GM06990 (cell line): ENCODE data around the gene HAO2.

Experiments used
- DNase-seq: peaks from one replicate; pipeline ENCODE4 v3.0.0-alpha.2; 2011; ENCODE audit not compliant: insufficient read length; ENCODE audit errors: extremely low read depth
- H3K27me3 ChIP-seq: replicated peaks from 2 replicates; pipeline ENCODE4 v1.6.0; 2011; ENCODE audit warnings: low read length; ENCODE audit not compliant: control insufficient read depth, insufficient read depth
- H3K36me3 ChIP-seq: 2 replicates; pipeline ENCODE4 v1.5.1; 2011; ENCODE audit warnings: low read length; ENCODE audit not compliant: control insufficient read depth, insufficient read depth
- H3K4me3 ChIP-seq: replicated peaks from 2 replicates; pipeline ENCODE4 v1.5.1; 2011; ENCODE audit warnings: low read depth, mild to moderate bottlenecking, control low read depth, low read length
- TF ChIP-seq, protein P1 (sequence below): IDR thresholded peaks from 2 replicates; pipeline ENCODE4 v1.5.1; 2011; ENCODE audit warnings: low read length, control low read depth, mild to moderate bottlenecking, inconsistent platforms; ENCODE audit not compliant: insufficient read depth, poor library complexity, severe bottlenecking

Gene HAO2

DNA sequence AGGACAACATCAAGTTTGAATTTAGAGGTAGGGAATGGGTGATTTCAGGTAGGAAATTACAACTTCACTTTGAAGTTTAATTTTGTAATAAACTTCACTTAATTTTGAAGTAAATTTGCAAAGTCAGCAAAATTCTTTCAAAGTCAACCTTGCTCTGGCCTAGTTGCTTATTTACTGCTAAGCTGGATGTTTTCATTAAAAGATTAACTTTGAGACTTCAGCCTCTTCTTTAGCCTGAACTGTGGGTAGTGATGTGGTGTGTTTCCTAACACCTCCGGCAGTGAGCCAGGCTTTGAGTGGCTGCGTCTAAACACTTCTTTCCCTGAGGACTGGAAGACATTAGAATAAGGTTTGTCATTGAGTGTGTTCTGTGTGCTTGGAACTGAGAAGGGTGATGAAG lies at the start of gene HAO2:
Gene HAO2, plus strand, starts transcription at position 232 of the 400 bp plus-strand sequence. CDS start 12,301 bp downstream, outside the sequence.
- TF ChIP-seq, protein P1, sequence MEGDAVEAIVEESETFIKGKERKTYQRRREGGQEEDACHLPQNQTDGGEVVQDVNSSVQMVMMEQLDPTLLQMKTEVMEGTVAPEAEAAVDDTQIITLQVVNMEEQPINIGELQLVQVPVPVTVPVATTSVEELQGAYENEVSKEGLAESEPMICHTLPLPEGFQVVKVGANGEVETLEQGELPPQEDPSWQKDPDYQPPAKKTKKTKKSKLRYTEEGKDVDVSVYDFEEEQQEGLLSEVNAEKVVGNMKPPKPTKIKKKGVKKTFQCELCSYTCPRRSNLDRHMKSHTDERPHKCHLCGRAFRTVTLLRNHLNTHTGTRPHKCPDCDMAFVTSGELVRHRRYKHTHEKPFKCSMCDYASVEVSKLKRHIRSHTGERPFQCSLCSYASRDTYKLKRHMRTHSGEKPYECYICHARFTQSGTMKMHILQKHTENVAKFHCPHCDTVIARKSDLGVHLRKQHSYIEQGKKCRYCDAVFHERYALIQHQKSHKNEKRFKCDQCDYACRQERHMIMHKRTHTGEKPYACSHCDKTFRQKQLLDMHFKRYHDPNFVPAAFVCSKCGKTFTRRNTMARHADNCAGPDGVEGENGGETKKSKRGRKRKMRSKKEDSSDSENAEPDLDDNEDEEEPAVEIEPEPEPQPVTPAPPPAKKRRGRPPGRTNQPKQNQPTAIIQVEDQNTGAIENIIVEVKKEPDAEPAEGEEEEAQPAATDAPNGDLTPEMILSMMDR: no peak

DNA sequence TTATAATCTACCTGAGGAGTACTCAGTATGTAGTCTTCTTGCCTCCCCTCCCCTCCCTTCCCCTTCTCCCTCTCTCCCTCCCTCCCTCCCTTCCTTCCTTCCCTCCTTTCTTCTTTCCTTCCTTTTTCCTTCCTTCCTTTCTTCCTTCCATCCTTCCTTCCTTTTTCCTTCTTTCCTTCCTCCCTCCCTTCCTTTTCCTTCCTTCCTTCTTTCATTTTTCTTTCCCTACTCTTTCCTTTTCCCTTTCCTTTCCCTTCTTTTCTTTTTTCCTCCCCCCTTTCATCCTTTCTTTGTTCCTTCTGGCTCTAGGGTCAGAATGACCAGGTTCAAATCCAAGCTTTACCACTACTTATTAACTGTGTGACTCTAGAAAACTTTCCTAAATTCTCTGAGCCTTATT lies 48.5 kb upstream of the HAO2 start:
- Histone ChIP-seq H3K27me3 (no peaks in the 10 kb centered on the region), H3K36me3 (no peaks in the 10 kb centered on the region), H3K4me3 (no peak overlapping the region)
- TF ChIP-seq, protein P1: no peak
- no peak for DNase-seq

More for the DNA sequence above, at the start of gene HAO2:
- H3K4me3 ChIP-seq: no peak within 1 kb of the TSS
- no peaks in the 10 kb centered on the region for H3K36me3 ChIP-seq
- no peaks in the 10 kb centered on the region for H3K27me3 ChIP-seq
- DNase-seq: no peak

DNA sequence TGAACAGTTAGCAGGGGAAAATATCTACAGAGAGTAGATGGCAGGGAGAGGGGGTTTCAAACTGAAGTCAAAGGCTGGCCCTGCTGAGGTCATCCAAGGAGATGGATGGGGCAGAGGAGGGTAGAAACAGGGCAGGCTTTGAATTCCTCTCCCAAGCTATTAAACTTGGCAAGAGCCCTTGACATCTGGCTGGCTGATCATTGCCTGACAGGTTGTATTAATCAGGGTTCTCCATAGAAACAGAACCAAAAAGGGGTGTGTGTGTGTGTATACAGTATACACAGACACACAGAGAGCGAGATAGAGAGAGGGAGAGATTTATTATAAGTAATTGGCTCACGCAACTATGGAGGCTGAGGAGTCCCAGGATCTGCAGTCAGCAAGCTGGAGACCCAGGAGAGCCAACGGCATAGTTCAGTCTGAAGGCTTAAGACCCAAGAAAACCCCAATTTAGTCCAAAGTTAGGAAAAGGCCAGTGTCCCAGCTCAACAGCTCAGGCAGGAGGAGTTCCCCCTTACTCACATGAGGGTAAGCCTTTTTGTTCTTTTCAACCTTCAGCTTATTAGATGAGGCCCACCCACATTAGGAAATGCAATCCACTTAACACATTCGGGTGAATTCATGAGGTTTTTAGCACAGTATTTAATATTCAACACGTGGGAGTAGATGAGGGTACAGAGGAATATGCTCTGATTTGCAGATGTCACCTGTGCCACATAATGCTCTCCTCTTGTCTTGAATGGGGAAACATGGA lies 46.7 kb upstream of the HAO2 start:
- Histone ChIP-seq H3K27me3 (no peaks in the 10 kb centered on the region), H3K4me3 (no peak overlapping the region), H3K36me3 (no peaks in the 10 kb centered on the region)
- no peak for DNase-seq
- TF ChIP-seq, protein P1: no peak

DNA sequence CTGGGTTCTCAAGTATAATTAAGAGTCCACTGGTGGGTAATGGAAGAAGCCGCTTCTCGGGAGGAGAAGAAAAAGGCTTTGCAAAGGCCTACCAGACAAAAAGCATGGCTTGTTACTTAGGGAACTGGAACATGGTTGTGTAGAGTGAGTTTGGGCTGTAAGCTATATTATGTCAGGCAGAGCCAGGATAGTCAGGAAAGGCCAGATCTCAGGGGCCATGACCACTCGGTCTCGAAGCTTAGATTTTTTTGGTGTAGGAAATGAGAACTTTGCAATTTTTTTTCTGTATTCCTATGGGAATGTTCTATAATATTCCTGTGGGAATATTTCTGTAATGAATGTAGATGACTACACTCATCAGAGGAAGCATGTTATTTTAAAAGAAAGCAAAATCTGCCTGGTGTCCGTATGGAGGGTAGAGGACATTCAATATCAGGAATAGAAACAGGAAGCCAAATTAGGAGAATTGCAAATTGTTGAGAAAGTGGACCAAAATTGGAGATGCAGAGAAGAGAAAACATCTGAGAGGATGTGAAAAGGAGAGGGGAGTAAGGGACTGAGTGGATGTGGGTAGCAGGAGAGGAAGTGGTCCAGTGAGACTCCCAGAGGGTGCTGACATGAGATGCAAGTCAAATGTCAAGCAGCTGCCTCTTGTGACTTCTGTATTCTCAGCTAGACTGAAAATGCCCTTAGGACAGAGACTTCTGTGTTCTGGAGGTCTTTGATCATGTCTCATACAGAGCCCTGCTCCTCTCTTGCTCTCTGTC lies 45.2 kb upstream of the HAO2 start:
- H3K4me3 ChIP-seq: no peak overlapping the region
- DNase-seq: peak; percentile 33
- H3K27me3 ChIP-seq: no peaks in the 10 kb centered on the region
- TF ChIP-seq, protein P1: no peak
- no peaks in the 10 kb centered on the region for H3K36me3 ChIP-seq

DNA sequence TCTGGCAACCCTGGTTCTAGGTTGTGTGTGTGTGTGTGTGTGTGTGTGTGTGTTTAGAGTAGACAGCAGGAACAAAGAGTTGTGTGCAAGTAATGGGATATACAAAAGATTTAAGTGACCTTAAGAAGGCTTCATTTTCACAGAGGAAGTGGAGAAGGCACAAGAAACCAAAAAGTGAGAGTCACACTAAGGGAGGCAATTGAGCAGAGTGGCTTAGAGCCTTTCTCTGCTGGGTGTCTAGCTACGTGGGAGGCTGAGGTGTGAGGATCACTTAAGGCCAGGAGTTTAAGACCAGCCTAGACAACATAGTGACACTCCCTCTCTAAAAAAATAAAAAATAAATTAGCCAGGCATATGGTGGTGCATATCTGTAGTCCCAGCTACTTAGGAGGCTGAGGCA lies 44.4 kb upstream of the HAO2 start:
- Histone ChIP-seq H3K36me3 (no peaks in the 10 kb centered on the region), H3K4me3 (no peak overlapping the region), H3K27me3 (no peaks in the 10 kb centered on the region)
- TF ChIP-seq, protein P1: no peak
- DNase-seq: peak; percentile 13
